ENCODE data around the gene EPYC. TPM values are rescaled to one million over a fixed set of nuclear protein-coding genes. Genes with fewer than 3 reads are reported as not detected.

The EPYC gene
- total RNA-seq, 4 donors from 2014 or later, result not detected

- DNase-seq (ENCODE audit: low spot score in 2 of 2), result no peak
- no peaks in the 10 kb centered on the region for H3K36me3 ChIP-seq
- WGBS, 2 donors, result 74 to 89% methylated on average over 1 of the region's 1 CpG
- no peaks in the 10 kb centered on the region for H3K9me3 ChIP-seq
- H3K27ac ChIP-seq, result no peak overlapping the region
- H3K4me3 ChIP-seq, result no peak overlapping the region
- no peaks in the 10 kb centered on the region for H3K27me3 ChIP-seq
- TF ChIP-seq POLR2A (IDR thresholded peaks at IDR 0.05) (no peak), EP300 (IDR thresholded peaks at IDR 0.05) (no peak), CTCF (IDR thresholded peaks at IDR 0.05) (no peak)
- no peaks in the 10 kb centered on the region for H3K4me1 ChIP-seq
Observed at GRCh38 chr12:90943255-90943654, 61.5 kb downstream of the EPYC start.

- H3K4me3 ChIP-seq, result no peak overlapping the region
- no peaks in the 10 kb centered on the region for H3K36me3 ChIP-seq
- no peaks in the 10 kb centered on the region for H3K27me3 ChIP-seq
- 44 to 57% methylated on average over 3 of the region's 3 CpGs for WGBS, 2 donors
- H3K4me1 ChIP-seq, result no peaks in the 10 kb centered on the region
- no peak for DNase-seq (ENCODE audit: low spot score in 2 of 2)
- TF ChIP-seq POLR2A (IDR thresholded peaks at IDR 0.05) (no peak), CTCF (IDR thresholded peaks at IDR 0.05) (peak; percentile 16 to 39 (median 24))
- H3K9me3 ChIP-seq, result no peaks in the 10 kb centered on the region
- H3K27ac ChIP-seq, result no peak overlapping the region
Observed at GRCh38 chr12:90940872-90941499, 63.8 kb downstream of the EPYC start.

- TF ChIP-seq EP300 (IDR thresholded peaks at IDR 0.05), result no peak
- TF ChIP-seq POLR2A (IDR thresholded peaks at IDR 0.05), result no peak
- TF ChIP-seq CTCF (IDR thresholded peaks at IDR 0.05), result no peak
- H3K4me3 ChIP-seq, result no peak overlapping the region
- no peaks in the 10 kb centered on the region for H3K4me1 ChIP-seq
- no peaks in the 10 kb centered on the region for H3K36me3 ChIP-seq
- no peak for DNase-seq (ENCODE audit: low spot score in 2 of 2)
- H3K27me3 ChIP-seq, result no peaks in the 10 kb centered on the region
- no peak overlapping the region for H3K27ac ChIP-seq
- no peaks in the 10 kb centered on the region for H3K9me3 ChIP-seq
- WGBS, 2 donors, result 85 to 90% methylated on average over 1 of the region's 1 CpG
Observed at GRCh38 chr12:90939382-90939781, 65.4 kb downstream of the EPYC start.

- no peak for DNase-seq (ENCODE audit: low spot score in 2 of 2)
- WGBS, 2 donors, result 62 to 68% methylated on average over 6 of the region's 6 CpGs
Observed at GRCh38 chr12:90938451-90938850, 66.3 kb downstream of the EPYC start.

GRCh38 chr12:90937651-90938050 lies 67.1 kb downstream of the EPYC start:
- 79 to 86% methylated on average over 2 of the region's 2 CpGs for WGBS, 2 donors

More at GRCh38 chr12:90938451-90938850, 66.3 kb downstream of the EPYC start:
- Histone ChIP-seq H3K4me3 (no peak overlapping the region), H3K27me3 (no peaks in the 10 kb centered on the region), H3K9me3 (no peaks in the 10 kb centered on the region), H3K27ac (no peak overlapping the region), H3K4me1 (no peaks in the 10 kb centered on the region), H3K36me3 (no peaks in the 10 kb centered on the region)
- TF ChIP-seq POLR2A (IDR thresholded peaks at IDR 0.05) (no peak), EP300 (IDR thresholded peaks at IDR 0.05) (no peak), CTCF (IDR thresholded peaks at IDR 0.05) (no peak)

More at GRCh38 chr12:90937651-90938050, 67.1 kb downstream of the EPYC start:
- Histone ChIP-seq H3K9me3 (no peaks in the 10 kb centered on the region), H3K27ac (no peak overlapping the region), H3K4me3 (no peak overlapping the region), H3K36me3 (no peaks in the 10 kb centered on the region), H3K4me1 (no peaks in the 10 kb centered on the region), H3K27me3 (no peaks in the 10 kb centered on the region)
- no peak for DNase-seq (ENCODE audit: low spot score in 2 of 2)
- TF ChIP-seq EP300 (IDR thresholded peaks at IDR 0.05) (no peak), CTCF (IDR thresholded peaks at IDR 0.05) (no peak), POLR2A (IDR thresholded peaks at IDR 0.05) (no peak)
